ENCODE data around the gene ALPL.

The ALPL gene

GRCh38 chr1:21572735-21573277 is 63.6 kb downstream of the ALPL start:
- Histone ChIP-seq H3K4me1 (ENCODE audit: control insufficient read depth in 1 of 2, insufficient read depth in 2 of 2, low read length in 2 of 2) (peaks cover 6 to 8% of the 10 kb centered on the region in 2 donors), H3K27ac (ENCODE audit: low read length) (no peak overlapping the region), H3K36me3 (ENCODE audit: control insufficient read depth in 1 of 2, insufficient read depth in 2 of 2, low read length in 2 of 2) (no peaks in the 10 kb centered on the region), H3K4me3 (ENCODE audit: low read depth in 1 of 2, low read length in 2 of 2) (no peak overlapping the region), H3K9me3 (ENCODE audit: control insufficient read depth in 1 of 2, low read length in 2 of 2) (no peaks in the 10 kb centered on the region), H3K27me3 (ENCODE audit: low read depth, low read length) (no peaks in the 10 kb centered on the region)

- Histone ChIP-seq H3K9me3 (ENCODE audit: control insufficient read depth in 1 of 2, low read length in 2 of 2) (no peaks in the 10 kb centered on the region), H3K27me3 (ENCODE audit: low read depth, low read length) (no peaks in the 10 kb centered on the region), H3K27ac (ENCODE audit: low read length) (no peak overlapping the region), H3K4me3 (ENCODE audit: low read depth in 1 of 2, low read length in 2 of 2) (no peak overlapping the region), H3K4me1 (ENCODE audit: control insufficient read depth in 1 of 2, insufficient read depth in 2 of 2, low read length in 2 of 2) (peaks cover 6 to 8% of the 10 kb centered on the region in 2 donors), H3K36me3 (ENCODE audit: control insufficient read depth in 1 of 2, insufficient read depth in 2 of 2, low read length in 2 of 2) (no peaks in the 10 kb centered on the region)
These were observed 64.3 kb downstream of the ALPL start for GRCh38 chr1:21573475-21573874.

DNA sequence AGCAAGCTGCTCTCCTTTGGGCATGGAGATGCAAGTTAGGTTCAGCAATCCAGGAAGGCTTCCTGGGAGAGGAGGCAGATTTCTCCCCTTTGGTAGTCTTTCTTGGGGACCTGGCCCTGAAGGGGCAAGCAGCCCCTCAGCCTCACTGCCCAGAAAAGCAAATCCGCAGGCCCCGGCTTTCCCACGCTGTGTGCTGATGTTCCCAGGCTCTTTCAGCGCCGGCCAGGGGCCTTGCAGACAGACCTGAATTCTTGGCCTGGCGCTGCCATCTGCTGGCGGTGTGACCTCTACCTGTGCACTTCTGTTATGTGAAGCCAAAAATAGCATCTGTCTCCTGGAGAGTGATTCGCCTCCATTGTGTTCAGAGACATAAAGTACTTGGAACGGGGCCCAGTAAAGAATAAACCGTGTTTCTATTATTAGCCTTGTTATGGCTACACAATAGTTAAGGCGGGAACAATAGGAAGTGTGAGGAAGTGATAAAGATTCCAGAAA is 64.8 kb downstream of the ALPL start:
- Histone ChIP-seq H3K36me3 (ENCODE audit: control insufficient read depth in 1 of 2, insufficient read depth in 2 of 2, low read length in 2 of 2) (no peaks in the 10 kb centered on the region), H3K27me3 (ENCODE audit: low read depth, low read length) (no peaks in the 10 kb centered on the region), H3K9me3 (ENCODE audit: control insufficient read depth in 1 of 2, low read length in 2 of 2) (no peaks in the 10 kb centered on the region), H3K4me3 (ENCODE audit: low read depth in 1 of 2, low read length in 2 of 2) (no peak overlapping the region), H3K4me1 (ENCODE audit: control insufficient read depth in 1 of 2, insufficient read depth in 2 of 2, low read length in 2 of 2) (peaks cover 6 to 8% of the 10 kb centered on the region in 2 donors), H3K27ac (ENCODE audit: low read length) (no peak overlapping the region)

- Histone ChIP-seq H3K4me3 (ENCODE audit: low read depth in 1 of 2, low read length in 2 of 2) (no peak overlapping the region), H3K27me3 (ENCODE audit: low read depth, low read length) (no peaks in the 10 kb centered on the region), H3K4me1 (ENCODE audit: control insufficient read depth in 1 of 2, insufficient read depth in 2 of 2, low read length in 2 of 2) (peaks cover 6 to 8% of the 10 kb centered on the region in 2 donors), H3K9me3 (ENCODE audit: control insufficient read depth in 1 of 2, low read length in 2 of 2) (no peaks in the 10 kb centered on the region), H3K36me3 (ENCODE audit: control insufficient read depth in 1 of 2, insufficient read depth in 2 of 2, low read length in 2 of 2) (no peaks in the 10 kb centered on the region), H3K27ac (ENCODE audit: low read length) (no peak overlapping the region)
These were observed 65.4 kb downstream of the ALPL start for GRCh38 chr1:21574466-21575151.

DNA sequence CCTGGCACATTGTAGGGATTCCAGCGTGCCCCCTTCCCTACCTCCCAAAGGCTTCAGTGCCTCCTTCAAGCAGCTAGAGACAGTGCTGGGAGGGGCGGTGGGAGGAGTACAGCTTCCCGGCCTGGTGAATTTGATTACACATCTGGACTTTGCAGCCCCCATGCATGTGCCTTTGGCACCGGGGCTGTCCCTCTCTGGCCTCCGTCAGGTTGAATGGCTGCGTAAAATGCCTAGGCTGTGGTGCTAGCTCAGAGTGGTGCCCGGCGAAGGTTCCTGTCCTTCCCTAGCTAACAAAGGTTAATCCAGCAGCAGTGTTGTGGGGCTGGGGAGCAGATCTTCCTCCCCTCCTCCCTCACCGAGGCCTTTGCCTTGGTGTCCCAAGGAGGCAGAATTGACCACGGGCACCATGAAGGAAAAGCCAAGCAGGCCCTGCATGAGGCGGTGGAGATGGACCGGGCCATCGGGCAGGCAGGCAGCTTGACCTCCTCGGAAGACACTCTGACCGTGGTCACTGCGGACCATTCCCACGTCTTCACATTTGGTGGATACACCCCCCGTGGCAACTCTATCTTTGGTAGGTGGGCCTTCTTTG is 66.2 kb downstream of the ALPL start:
- Histone ChIP-seq H3K4me1 (ENCODE audit: control insufficient read depth in 1 of 2, insufficient read depth in 2 of 2, low read length in 2 of 2) (peaks cover 6 to 8% of the 10 kb centered on the region in 2 donors), H3K27me3 (ENCODE audit: low read depth, low read length) (no peaks in the 10 kb centered on the region), H3K4me3 (ENCODE audit: low read depth in 1 of 2, low read length in 2 of 2) (no peak overlapping the region), H3K9me3 (ENCODE audit: control insufficient read depth in 1 of 2, low read length in 2 of 2) (no peaks in the 10 kb centered on the region), H3K27ac (ENCODE audit: low read length) (no peak overlapping the region), H3K36me3 (ENCODE audit: control insufficient read depth in 1 of 2, insufficient read depth in 2 of 2, low read length in 2 of 2) (no peaks in the 10 kb centered on the region)

- H3K4me3 ChIP-seq (ENCODE audit: low read depth in 1 of 2, low read length in 2 of 2): no peak overlapping the region
- H3K27ac ChIP-seq (ENCODE audit: low read length): no peak overlapping the region
- no peaks in the 10 kb centered on the region for H3K27me3 ChIP-seq (ENCODE audit: low read depth, low read length)
- no peaks in the 10 kb centered on the region for H3K9me3 ChIP-seq (ENCODE audit: control insufficient read depth in 1 of 2, low read length in 2 of 2)
- H3K36me3 ChIP-seq (ENCODE audit: control insufficient read depth in 1 of 2, insufficient read depth in 2 of 2, low read length in 2 of 2): no peaks in the 10 kb centered on the region
- peaks cover 6 to 8% of the 10 kb centered on the region in 2 donors for H3K4me1 ChIP-seq (ENCODE audit: control insufficient read depth in 1 of 2, insufficient read depth in 2 of 2, low read length in 2 of 2)
These were observed 67.0 kb downstream of the ALPL start for GRCh38 chr1:21576031-21576797.

GRCh38 chr1:21576798-21577187 is 67.6 kb downstream of the ALPL start:
- H3K27ac ChIP-seq (ENCODE audit: low read length): no peak overlapping the region
- H3K36me3 ChIP-seq (ENCODE audit: control insufficient read depth in 1 of 2, insufficient read depth in 2 of 2, low read length in 2 of 2): no peaks in the 10 kb centered on the region
- no peak overlapping the region for H3K4me3 ChIP-seq (ENCODE audit: low read depth in 1 of 2, low read length in 2 of 2)
- no peaks in the 10 kb centered on the region for H3K9me3 ChIP-seq (ENCODE audit: control insufficient read depth in 1 of 2, low read length in 2 of 2)
- no peaks in the 10 kb centered on the region for H3K27me3 ChIP-seq (ENCODE audit: low read depth, low read length)
- peaks cover 6 to 8% of the 10 kb centered on the region in 2 donors for H3K4me1 ChIP-seq (ENCODE audit: control insufficient read depth in 1 of 2, insufficient read depth in 2 of 2, low read length in 2 of 2)

- Histone ChIP-seq H3K36me3 (ENCODE audit: control insufficient read depth in 1 of 2, insufficient read depth in 2 of 2, low read length in 2 of 2) (no peaks in the 10 kb centered on the region), H3K27me3 (ENCODE audit: low read depth, low read length) (no peaks in the 10 kb centered on the region), H3K4me1 (ENCODE audit: control insufficient read depth in 1 of 2, insufficient read depth in 2 of 2, low read length in 2 of 2) (peaks cover 6 to 8% of the 10 kb centered on the region in 2 donors), H3K4me3 (ENCODE audit: low read depth in 1 of 2, low read length in 2 of 2) (no peak overlapping the region), H3K27ac (ENCODE audit: low read length) (no peak overlapping the region), H3K9me3 (ENCODE audit: control insufficient read depth in 1 of 2, low read length in 2 of 2) (no peaks in the 10 kb centered on the region)
These were observed 68.1 kb downstream of the ALPL start for GRCh38 chr1:21577324-21577723.

GRCh38 chr1:21577933-21578332 is 68.7 kb downstream of the ALPL start:
- Histone ChIP-seq H3K27me3 (ENCODE audit: low read depth, low read length) (no peaks in the 10 kb centered on the region), H3K4me1 (ENCODE audit: control insufficient read depth in 1 of 2, insufficient read depth in 2 of 2, low read length in 2 of 2) (peaks cover 6 to 8% of the 10 kb centered on the region in 2 donors), H3K36me3 (ENCODE audit: control insufficient read depth in 1 of 2, insufficient read depth in 2 of 2, low read length in 2 of 2) (no peaks in the 10 kb centered on the region), H3K9me3 (ENCODE audit: control insufficient read depth in 1 of 2, low read length in 2 of 2) (no peaks in the 10 kb centered on the region), H3K4me3 (ENCODE audit: low read depth in 1 of 2, low read length in 2 of 2) (no peak overlapping the region), H3K27ac (ENCODE audit: low read length) (no peak overlapping the region)

GRCh38 chr1:21579791-21580190 is 70.6 kb downstream of the ALPL start:
- Histone ChIP-seq H3K36me3 (ENCODE audit: control insufficient read depth in 1 of 2, insufficient read depth in 2 of 2, low read length in 2 of 2) (no peaks in the 10 kb centered on the region), H3K27ac (ENCODE audit: low read length) (no peak overlapping the region), H3K9me3 (ENCODE audit: control insufficient read depth in 1 of 2, low read length in 2 of 2) (no peaks in the 10 kb centered on the region), H3K4me3 (ENCODE audit: low read depth in 1 of 2, low read length in 2 of 2) (no peak overlapping the region), H3K27me3 (ENCODE audit: low read depth, low read length) (no peaks in the 10 kb centered on the region), H3K4me1 (ENCODE audit: control insufficient read depth in 1 of 2, insufficient read depth in 2 of 2, low read length in 2 of 2) (peaks cover 0 to 1% of the 10 kb centered on the region in 2 donors)

DNA sequence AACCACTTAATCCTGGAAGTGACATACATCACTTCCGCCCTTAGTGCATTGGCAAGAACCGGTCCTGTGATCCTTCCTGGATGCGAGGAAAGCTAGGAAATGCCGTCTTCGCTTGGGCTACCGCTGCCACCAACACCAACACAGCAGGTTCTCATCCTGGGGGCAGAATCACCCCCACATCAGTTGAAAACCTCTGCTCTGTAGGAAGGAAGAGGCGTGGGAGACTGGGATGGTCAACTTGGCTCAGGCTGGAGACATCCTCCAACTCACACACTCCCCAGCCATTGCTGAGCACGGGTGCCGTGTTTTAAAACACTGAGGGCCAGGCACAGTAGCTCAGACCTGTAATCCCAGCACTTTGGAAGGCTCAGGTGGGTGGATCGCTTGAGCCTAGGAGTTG is 74.9 kb downstream of the ALPL start:
- Histone ChIP-seq H3K36me3 (ENCODE audit: control insufficient read depth in 1 of 2, insufficient read depth in 2 of 2, low read length in 2 of 2) (no peaks in the 10 kb centered on the region), H3K4me1 (ENCODE audit: control insufficient read depth in 1 of 2, insufficient read depth in 2 of 2, low read length in 2 of 2) (peaks cover 0 to 11% of the 10 kb centered on the region in 2 donors), H3K27ac (ENCODE audit: low read length) (no peak overlapping the region), H3K27me3 (ENCODE audit: low read depth, low read length) (no peaks in the 10 kb centered on the region), H3K4me3 (ENCODE audit: low read depth in 1 of 2, low read length in 2 of 2) (no peak overlapping the region), H3K9me3 (ENCODE audit: control insufficient read depth in 1 of 2, low read length in 2 of 2) (no peaks in the 10 kb centered on the region)

Measured in muscle layer of duodenum (tissue), 2 donors.